ENCODE measurements around the gene RHBDL2. TPM values are rescaled to one million over a fixed set of nuclear protein-coding genes. Genes with fewer than 3 reads are reported as not detected.
"Not testable (repeated sequence)": the region's sequence is repeated elsewhere in the genome, so short reads cannot be mapped to it uniquely, and the experiment has no call there.

RHBDL2 gene
- total RNA-seq: 0.07 TPM in 1 of 2 replicates, not detected in the other

DNA sequence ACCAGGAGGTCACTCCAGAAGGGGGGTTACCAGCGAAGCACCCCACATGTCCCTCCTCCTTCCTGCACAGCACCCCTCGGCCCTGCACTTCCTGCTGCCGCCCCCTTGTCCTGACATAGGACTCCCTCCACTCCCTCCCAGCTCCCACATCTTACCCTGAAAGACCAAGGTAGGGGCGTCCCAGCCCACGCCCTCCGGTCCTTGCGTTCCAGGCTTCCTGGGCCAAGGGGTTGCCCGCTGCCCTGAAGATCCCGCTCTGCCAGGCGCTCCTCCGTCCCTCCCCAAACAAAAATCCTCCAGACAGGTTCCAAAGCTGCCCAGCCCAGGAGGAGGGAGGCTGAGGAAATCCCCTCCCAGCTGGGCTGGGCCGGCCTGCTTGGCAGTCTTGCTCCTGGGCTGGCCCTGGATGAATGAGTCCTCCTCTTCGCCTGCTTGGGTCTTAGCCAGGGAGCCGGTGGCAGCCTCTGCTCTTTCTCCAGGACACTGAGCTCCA lies at the start of gene RHBDL2:
RHBDL2 (minus strand) TSS at position 304 of the 493 bp plus-strand sequence. CDS start 22,618 bp downstream, outside the sequence.
- no peak for DNase-seq (ENCODE audit: low read depth)
- TF ChIP-seq, protein P1, sequence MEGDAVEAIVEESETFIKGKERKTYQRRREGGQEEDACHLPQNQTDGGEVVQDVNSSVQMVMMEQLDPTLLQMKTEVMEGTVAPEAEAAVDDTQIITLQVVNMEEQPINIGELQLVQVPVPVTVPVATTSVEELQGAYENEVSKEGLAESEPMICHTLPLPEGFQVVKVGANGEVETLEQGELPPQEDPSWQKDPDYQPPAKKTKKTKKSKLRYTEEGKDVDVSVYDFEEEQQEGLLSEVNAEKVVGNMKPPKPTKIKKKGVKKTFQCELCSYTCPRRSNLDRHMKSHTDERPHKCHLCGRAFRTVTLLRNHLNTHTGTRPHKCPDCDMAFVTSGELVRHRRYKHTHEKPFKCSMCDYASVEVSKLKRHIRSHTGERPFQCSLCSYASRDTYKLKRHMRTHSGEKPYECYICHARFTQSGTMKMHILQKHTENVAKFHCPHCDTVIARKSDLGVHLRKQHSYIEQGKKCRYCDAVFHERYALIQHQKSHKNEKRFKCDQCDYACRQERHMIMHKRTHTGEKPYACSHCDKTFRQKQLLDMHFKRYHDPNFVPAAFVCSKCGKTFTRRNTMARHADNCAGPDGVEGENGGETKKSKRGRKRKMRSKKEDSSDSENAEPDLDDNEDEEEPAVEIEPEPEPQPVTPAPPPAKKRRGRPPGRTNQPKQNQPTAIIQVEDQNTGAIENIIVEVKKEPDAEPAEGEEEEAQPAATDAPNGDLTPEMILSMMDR (conservative IDR thresholded peaks at IDR 0.05; ENCODE audit: low read depth, low read length): no peak
- H3K4me3 ChIP-seq (ENCODE audit: low read depth, low read length): peak within 1 kb of the TSS; percentile 68

DNA sequence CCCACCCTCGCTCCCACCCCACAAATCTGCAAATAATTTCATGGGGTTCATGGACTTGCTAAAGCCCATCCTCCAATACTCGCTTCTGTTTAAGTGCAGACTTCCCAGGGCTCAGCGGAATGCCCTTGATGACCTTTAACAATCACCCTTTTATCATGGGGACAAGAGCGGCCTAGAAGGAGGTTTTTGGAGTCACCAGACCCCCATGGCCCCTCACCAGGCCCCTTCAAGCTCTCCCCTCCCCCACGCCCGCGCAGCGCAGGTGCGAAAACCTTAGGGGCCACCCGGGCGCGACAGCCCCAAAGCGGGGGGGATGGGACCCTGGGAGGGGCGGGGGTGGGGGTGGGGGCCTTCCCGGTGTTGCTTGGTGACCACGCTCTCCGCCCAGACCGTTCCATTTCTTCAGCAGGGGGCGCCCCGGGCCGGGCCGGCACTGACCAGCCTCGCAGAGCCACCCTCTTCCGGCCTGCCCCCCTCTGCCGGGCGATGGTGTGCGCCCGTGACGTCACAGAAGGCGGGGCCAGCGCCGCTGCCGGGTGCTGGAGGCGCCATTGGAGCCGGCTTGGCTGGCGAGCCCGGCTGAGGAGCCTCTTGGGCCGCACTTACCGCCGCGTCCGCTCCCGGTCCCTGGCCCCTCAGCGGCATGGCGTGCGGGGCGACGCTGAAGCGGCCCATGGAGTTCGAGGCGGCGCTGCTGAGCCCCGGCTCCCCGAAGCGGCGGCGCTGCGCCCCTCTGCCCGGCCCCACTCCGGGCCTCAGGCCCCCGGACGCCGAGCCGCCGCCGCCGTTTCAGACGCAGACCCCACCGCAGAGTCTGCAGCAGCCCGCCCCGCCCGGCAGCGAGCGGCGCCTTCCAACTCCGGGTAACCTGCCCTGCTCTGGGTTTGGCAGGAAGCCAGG lies 49.4 kb upstream of the RHBDL2 start, which contains the start of gene AKIRIN1:
AKIRIN1 (plus strand) TSS at position 539 of the 900 bp plus-strand sequence; CDS start at position 644, 105 bp downstream.
- TF ChIP-seq, protein P1 (conservative IDR thresholded peaks at IDR 0.05; ENCODE audit: low read depth, low read length): no peak
- peak within 1 kb of the TSS; percentile 98 for H3K4me3 ChIP-seq (ENCODE audit: low read depth, low read length)
- DNase-seq (ENCODE audit: low read depth): peak; percentile 30

DNA sequence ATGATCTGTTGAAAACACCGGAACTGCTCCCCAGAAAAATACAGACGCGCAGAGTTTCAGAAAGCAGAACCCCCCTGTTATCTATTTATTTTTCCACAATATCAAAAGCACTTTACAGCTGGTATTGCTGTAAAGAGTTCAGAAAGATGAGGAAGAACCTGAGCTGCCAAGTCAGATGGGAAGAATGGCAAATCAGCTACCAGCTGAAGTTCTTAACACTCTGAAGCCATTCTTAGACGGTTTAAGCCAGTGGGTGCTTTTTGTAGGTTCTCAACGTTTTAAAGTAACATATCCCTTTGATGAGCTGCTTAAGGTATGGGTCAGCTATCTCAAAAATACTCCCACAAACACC lies 48.7 kb upstream of the RHBDL2 start:
- H3K4me3 ChIP-seq (ENCODE audit: low read depth, low read length): peak overlapping the region; percentile 98
- TF ChIP-seq, protein P1 (conservative IDR thresholded peaks at IDR 0.05; ENCODE audit: low read depth, low read length): no peak
- DNase-seq (ENCODE audit: low read depth): no peak

GRCh38 chr1:38989979-38990378 lies 48.3 kb upstream of the RHBDL2 start:
- DNase-seq (ENCODE audit: low read depth): no peak
- TF ChIP-seq, protein P1 (conservative IDR thresholded peaks at IDR 0.05; ENCODE audit: low read depth, low read length): no peak
- no peak overlapping the region for H3K4me3 ChIP-seq (ENCODE audit: low read depth, low read length)

- not testable (repeated sequence) for DNase-seq (ENCODE audit: low read depth); H3K4me3 ChIP-seq (ENCODE audit: low read depth, low read length)
These were observed 37.8 kb upstream of the RHBDL2 start for GRCh38 chr1:38979380-38979779.

DNA sequence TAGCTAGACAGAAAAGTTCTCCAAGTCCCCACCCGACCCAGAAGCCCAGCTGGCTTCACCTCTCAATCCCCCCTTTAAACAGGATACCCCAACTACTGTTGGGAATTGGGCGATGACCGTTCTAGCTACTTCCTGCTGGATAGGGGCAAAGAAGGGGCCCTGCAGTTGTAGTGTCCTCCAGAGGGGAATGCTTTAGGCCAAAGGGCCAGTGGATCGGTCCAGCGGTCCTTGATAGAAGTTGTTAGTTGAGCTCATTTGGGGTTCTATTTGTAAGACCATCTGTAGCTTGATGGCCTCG lies 36.6 kb upstream of the RHBDL2 start:
- not testable (repeated sequence) for DNase-seq (ENCODE audit: low read depth)

DNA sequence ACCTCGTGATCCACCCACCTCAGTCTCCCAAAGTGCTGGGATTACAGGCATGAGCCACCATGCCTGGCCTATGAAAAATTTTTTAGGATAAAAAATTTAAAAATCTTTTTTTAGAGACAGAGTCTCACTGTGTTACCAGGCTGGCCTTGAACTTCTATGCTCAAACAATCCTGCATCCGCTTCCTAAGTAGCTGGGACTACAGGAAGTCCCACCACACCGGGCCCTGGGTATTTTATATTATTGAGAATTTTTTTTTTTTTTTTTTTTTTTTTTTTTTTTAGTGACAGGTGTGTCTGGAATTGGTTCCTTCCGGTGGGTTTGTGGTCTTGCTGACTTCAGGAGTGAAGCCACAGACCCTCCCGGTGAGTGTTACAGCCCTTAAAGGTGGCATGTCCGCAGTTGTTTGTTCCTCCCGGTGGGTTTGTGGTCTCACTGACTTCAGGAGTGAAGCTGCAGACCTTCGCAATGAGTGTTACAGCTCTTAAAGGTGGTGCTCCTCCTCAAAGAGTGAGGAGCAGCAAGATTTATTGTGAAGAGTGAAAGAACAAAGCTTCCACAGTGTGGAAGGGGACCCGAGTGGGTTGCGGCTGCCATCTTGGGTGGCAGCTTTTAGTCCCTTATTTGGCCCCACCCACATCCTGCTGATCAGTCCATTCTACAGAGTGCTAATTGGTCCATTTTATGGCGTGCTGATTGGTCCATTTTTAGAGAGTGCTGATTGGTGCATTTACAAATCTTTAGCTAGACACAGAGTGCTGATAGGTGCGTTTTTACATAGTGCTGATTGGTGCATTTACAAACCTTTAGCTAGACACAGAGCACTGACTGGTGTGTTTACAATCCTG lies 36.0 kb upstream of the RHBDL2 start:
- not testable (repeated sequence) for DNase-seq (ENCODE audit: low read depth); H3K4me3 ChIP-seq (ENCODE audit: low read depth, low read length)

More for the DNA sequence above, 36.6 kb upstream of the RHBDL2 start:
- not testable (repeated sequence) for H3K4me3 ChIP-seq (ENCODE audit: low read depth, low read length)

GRCh38 chr1:38973659-38974437 lies 32.2 kb upstream of the RHBDL2 start:
- TF ChIP-seq, protein P1 (conservative IDR thresholded peaks at IDR 0.05; ENCODE audit: low read depth, low read length): no peak
- DNase-seq (ENCODE audit: low read depth): no peak
- H3K4me3 ChIP-seq (ENCODE audit: low read depth, low read length): no peak overlapping the region

GRCh38 chr1:38973145-38973544 lies 31.5 kb upstream of the RHBDL2 start:
- H3K4me3 ChIP-seq (ENCODE audit: low read depth, low read length); DNase-seq (ENCODE audit: low read depth): not testable (repeated sequence)

All from epithelial cell of proximal tubule (primary cell).